ENCODE results near the gene SPART.

DNA sequence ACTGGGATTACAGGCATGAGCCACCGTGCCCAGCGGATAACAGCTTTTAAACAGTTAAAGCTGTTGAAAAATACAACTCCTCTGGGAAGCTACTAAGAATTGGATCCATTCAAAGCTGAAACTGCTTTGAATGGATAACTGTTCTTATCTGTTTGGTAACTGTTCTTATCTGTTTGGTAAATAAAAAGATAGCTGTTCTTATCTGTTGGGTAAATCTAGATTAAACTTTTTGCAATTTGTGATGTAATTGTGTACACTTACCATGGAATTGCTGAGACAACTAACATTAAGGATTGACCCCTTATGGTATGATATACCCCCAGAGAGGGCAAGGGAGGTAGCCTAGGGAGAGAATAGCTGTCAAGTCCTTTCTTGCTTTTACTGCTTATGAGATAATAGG, 27.9 kb upstream of the SPART start:
- TF ChIP-seq, protein P1, sequence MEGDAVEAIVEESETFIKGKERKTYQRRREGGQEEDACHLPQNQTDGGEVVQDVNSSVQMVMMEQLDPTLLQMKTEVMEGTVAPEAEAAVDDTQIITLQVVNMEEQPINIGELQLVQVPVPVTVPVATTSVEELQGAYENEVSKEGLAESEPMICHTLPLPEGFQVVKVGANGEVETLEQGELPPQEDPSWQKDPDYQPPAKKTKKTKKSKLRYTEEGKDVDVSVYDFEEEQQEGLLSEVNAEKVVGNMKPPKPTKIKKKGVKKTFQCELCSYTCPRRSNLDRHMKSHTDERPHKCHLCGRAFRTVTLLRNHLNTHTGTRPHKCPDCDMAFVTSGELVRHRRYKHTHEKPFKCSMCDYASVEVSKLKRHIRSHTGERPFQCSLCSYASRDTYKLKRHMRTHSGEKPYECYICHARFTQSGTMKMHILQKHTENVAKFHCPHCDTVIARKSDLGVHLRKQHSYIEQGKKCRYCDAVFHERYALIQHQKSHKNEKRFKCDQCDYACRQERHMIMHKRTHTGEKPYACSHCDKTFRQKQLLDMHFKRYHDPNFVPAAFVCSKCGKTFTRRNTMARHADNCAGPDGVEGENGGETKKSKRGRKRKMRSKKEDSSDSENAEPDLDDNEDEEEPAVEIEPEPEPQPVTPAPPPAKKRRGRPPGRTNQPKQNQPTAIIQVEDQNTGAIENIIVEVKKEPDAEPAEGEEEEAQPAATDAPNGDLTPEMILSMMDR (IDR thresholded peaks at IDR 0.05) = no peak
- TF ChIP-seq POLR2A (IDR thresholded peaks at IDR 0.05) = no peak
